ENCODE data around the gene PRR30.
"Not testable (repeated sequence)": the region's sequence is repeated elsewhere in the genome, so short reads cannot be mapped to it uniquely, and the experiment has no call there.

GRCh38 chr2:27111392-27112078, 27.7 kb downstream of the PRR30 start:
- not testable (repeated sequence) for TF ChIP-seq EZH2 (IDR thresholded peaks at IDR 0.05); POLR2AphosphoS5 (IDR thresholded peaks at IDR 0.05; ENCODE audit: borderline replicate concordance, low read depth, low read length)

All from SK-N-MC (cell line).